GM12891 (cell line): ENCODE measurements around the gene NEMF.

Experiments
- POLR2A ChIP-seq: IDR thresholded peaks from 2 replicates; pipeline ENCODE4 v1.6.1; 2011; ENCODE audit warnings: low read depth, low read length, control low read depth
- POLR2AphosphoS5 ChIP-seq: IDR thresholded peaks from 2 replicates; pipeline ENCODE4 v1.6.1; 2011; ENCODE audit warnings: low read depth, low read length, control low read depth

- TF ChIP-seq POLR2AphosphoS5 = peak; percentile 91
- peak; percentile 78 for TF ChIP-seq POLR2A
Observed at GRCh38 chr14:49892636-49893308, 40.2 kb upstream of the NEMF start, which contains the start of gene ARF6.
